RWPE1 (cell line): ENCODE measurements around the gene TNFAIP3.
A peak's percentile ranks its signal among the peaks of the same experiment; 100 is the strongest.

Source experiments
- CTCF ChIA-PET: fragments of 350-600 bp; sonication (Branson Sonifier 250); formaldehyde crosslinking; extraction: SDS; loops from one replicate; lab custom pipeline; 2021; lab: Yijun Ruan, JAX
- POLR2A ChIA-PET: fragments of 400-600 bp; formaldehyde crosslinking; extraction: SDS; loops from one replicate; lab custom pipeline; 2020; ENCODE audit warnings: antibody characterized with exemption; ENCODE audit not compliant: low non-redundant PET; lab: Yijun Ruan, JAX
- DNase-seq: peaks from one replicate; pipeline ENCODE4 v3.0.0; 2012; ENCODE audit warnings: low spot score
- H3K27ac ChIP-seq: fragments of 450-650 bp; 2 replicates; pipeline ENCODE4 v1.5.1; 2017
- TF ChIP-seq, protein P1 (sequence below): fragments of 450-650 bp; conservative IDR thresholded peaks from 2 replicates; pipeline ENCODE4 v1.5.1; 2017; ENCODE audit warnings: low read depth, mild to moderate bottlenecking

The TNFAIP3 gene

DNA sequence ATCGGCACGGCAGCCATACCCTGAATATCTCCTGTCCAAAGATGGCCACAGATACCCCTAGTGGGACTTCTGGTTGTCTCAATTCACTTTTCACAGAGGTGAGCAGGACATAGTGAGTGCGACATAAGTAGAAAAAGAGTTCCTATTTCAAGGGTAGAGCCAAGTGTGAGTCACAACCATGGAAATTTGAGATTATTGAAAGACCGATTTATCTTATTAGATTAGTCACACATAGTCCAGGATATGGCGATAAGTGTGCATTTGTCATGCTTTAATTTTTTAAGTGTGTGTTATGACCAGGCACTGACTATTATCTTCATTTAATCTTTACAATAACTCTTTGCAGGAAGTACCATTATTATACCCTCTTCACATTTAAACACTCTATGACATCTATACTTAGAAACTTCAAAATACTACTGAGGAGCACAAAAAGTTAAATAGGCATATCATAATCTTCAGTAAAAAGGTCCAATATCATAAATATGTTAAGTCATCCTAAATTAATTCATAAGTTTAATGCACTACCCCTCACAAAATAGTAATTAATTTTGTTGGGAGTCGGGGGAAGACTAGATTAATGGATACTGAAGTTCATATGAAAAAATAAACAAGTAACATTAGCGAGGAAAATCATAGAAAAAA lies 13.4 kb upstream of the TNFAIP3 start:
- ChIA-PET POLR2A (no interaction called here), CTCF (no interaction called here)
- DNase-seq: peak; percentile 48
- TF ChIP-seq, protein P1, sequence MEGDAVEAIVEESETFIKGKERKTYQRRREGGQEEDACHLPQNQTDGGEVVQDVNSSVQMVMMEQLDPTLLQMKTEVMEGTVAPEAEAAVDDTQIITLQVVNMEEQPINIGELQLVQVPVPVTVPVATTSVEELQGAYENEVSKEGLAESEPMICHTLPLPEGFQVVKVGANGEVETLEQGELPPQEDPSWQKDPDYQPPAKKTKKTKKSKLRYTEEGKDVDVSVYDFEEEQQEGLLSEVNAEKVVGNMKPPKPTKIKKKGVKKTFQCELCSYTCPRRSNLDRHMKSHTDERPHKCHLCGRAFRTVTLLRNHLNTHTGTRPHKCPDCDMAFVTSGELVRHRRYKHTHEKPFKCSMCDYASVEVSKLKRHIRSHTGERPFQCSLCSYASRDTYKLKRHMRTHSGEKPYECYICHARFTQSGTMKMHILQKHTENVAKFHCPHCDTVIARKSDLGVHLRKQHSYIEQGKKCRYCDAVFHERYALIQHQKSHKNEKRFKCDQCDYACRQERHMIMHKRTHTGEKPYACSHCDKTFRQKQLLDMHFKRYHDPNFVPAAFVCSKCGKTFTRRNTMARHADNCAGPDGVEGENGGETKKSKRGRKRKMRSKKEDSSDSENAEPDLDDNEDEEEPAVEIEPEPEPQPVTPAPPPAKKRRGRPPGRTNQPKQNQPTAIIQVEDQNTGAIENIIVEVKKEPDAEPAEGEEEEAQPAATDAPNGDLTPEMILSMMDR: no peak
- H3K27ac ChIP-seq: no peak overlapping the region

DNA sequence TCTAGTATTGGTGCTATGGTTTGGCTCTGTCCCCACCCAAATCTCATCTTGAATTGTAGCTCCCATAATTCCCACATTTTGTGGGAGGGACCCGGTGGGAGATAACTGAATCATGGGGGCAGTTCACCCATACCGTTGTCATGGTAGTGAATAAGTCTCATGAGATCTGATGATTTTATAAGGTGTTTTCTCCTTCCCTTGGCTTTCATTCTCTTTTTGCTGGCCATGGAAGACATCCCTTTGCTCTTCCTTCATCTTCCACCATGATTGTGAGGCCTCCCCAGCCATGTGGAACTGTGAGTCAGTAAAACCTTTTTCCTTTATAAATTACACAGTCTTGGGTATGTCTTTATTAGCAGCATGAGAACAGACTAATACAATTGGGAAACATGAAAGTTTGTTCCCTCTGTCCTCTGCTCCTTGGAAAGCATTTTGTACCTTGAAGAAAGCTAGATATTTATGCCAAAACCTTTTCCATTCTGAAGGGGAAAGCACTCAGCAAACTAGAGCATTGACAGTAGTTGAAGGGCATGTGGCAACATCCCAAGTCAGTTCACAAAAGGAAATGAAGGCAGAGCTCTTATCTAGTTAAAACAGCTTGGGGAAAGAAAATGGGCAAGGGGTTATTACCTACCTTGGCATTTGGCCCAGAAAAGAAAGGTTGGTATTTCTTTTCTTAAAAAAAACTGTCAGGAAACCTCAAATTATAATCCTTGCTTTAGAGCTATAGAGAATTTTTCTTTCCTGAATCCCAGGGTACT lies 10.7 kb upstream of the TNFAIP3 start:
- TF ChIP-seq, protein P1: no peak
- DNase-seq: no peak
- H3K27ac ChIP-seq: no peak overlapping the region
- CTCF ChIA-PET: interaction anchor here (0.6 to 0.7 kb wide), 2 partner anchors 89 to 106 kb away, joined by 3 to 4 read pairs; no protein-coding TSS in a partner anchor
- POLR2A ChIA-PET: no interaction called here

DNA sequence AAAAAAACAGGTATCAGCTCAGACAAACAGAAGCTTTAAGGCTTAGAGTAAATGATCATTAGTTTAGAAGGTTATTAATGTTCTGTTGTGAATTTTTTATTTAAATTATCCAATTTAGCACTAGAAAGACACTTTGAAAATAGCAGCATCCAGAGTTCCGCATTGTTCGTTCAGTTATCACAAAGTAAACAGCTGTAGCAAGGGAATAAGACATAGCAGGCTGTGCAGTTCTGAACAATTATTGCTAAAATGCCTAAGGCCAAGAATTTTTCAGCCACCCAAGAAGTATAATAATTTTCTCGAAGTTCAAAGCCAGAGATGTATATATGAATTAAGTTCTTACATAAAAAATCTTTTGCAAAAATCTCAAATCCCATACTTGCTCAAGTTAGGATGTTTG lies 8.0 kb upstream of the TNFAIP3 start:
- ChIA-PET CTCF (no interaction called here), POLR2A (no interaction called here)
- H3K27ac ChIP-seq: no peak overlapping the region
- TF ChIP-seq, protein P1: no peak
- DNase-seq: no peak

DNA sequence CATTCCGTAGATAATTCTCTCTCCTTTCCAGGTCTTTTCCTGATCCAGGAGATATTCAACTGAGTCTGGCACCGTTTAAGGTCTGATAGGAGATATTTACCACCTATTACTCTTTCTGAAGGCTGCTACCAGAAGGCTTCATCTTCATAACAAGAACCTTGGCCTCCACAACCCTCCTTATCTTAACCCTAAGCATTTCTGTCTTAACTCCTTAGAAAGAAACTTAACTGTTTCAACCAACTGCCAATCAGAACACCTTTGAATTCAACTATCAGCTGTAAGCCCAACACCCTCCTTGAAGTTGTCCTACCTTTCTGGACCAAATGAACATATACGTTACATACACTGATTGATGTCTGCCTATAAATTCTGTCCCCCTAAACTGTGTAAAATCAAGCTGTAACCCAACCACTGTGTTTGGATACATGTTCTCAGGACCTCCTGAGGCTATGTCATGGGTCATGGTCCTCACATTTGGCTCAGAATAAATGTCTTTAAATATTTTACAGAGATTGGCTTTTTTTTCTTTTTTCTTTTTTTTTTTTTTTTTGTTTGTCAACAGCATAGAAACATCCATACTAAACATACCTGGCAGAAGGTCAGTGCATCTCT lies 6.6 kb upstream of the TNFAIP3 start:
- ChIA-PET POLR2A (no interaction called here), CTCF (interaction anchor here (0.6 kb wide), 1 partner anchor 203 kb away, joined by 3 read pairs; no protein-coding TSS in a partner anchor)
- H3K27ac ChIP-seq: no peak overlapping the region
- TF ChIP-seq, protein P1: no peak
- no peak for DNase-seq

DNA sequence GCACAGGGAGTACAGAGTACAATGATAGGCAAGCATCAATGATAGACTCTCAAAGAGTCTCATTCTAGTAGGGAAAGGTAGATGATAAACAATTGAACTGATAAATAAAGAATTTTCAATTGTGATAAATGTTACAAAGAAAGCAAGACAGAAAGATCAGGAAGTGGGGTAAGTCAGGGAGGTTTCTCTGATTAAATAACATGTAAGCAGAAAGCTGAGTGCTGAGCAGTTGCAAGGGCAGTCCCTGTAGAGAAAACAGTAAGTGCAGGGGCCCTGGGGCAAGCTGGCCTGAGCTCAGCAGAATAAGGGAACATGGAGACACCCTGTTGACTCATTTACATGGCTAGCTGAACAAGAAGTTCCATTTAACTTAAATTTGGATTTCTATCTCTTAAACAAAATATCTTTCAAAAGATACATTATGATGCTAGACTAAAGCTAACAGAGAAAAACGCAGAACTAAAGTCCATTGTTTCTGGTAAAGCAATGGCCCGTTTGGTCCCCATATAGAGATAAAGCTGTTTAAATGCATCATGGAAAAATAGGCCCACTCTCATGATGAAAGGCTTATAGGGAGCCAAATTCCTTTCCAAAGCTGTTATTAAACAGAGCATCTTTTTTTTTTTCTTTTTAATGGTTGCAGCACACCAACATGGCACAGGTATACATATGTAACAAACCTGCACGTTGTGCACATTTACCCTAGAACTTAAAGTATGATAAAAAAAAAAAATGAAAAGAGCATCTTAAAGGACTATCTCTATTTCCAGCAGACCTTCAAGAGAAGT lies 5.3 kb upstream of the TNFAIP3 start:
- CTCF ChIA-PET: no interaction called here
- TF ChIP-seq, protein P1: no peak
- no peak overlapping the region for H3K27ac ChIP-seq
- POLR2A ChIA-PET: no interaction called here
- DNase-seq: no peak
